HT-29 (cell line): ENCODE data around the gene EDN1. TPM values are rescaled to one million over a fixed set of nuclear protein-coding genes. Genes with fewer than 3 reads are reported as not detected.

Experiments
- DNase-seq: peaks from one replicate; pipeline ENCODE4 v3.0.0-alpha.2; 2015; ENCODE audit warnings: low spot score
- total RNA-seq: library from RNA; depleted of rRNA; stranded (reverse); fragments of >200 nt; shearing (Covaris generic); gene quantifications from 2 replicates; pipeline ENCODE4 v1.2.3, GENCODE V29; 2014; rRNA removed

EDN1 gene
- total RNA-seq = 37.0 and 43.2 TPM in 2 replicates

DNA sequence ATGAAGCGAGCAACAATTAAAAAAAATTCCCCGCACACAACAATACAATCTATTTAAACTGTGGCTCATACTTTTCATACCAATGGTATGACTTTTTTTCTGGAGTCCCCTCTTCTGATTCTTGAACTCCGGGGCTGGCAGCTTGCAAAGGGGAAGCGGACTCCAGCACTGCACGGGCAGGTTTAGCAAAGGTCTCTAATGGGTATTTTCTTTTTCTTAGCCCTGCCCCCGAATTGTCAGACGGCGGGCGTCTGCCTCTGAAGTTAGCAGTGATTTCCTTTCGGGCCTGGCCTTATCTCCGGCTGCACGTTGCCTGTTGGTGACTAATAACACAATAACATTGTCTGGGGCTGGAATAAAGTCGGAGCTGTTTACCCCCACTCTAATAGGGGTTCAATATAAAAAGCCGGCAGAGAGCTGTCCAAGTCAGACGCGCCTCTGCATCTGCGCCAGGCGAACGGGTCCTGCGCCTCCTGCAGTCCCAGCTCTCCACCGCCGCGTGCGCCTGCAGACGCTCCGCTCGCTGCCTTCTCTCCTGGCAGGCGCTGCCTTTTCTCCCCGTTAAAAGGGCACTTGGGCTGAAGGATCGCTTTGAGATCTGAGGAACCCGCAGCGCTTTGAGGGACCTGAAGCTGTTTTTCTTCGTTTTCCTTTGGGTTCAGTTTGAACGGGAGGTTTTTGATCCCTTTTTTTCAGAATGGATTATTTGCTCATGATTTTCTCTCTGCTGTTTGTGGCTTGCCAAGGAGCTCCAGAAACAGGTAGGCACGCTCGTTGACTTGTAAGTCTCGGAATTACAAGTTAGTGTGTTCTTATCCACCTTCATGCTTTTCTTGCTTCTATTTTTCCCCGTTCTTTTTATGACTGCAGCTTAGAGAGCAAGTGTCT, at the start of gene EDN1:
EDN1 (plus strand) TSS at position 429 of the 888 bp plus-strand sequence; CDS start at position 698, 269 bp downstream.
- DNase-seq = peak; percentile 95

DNA sequence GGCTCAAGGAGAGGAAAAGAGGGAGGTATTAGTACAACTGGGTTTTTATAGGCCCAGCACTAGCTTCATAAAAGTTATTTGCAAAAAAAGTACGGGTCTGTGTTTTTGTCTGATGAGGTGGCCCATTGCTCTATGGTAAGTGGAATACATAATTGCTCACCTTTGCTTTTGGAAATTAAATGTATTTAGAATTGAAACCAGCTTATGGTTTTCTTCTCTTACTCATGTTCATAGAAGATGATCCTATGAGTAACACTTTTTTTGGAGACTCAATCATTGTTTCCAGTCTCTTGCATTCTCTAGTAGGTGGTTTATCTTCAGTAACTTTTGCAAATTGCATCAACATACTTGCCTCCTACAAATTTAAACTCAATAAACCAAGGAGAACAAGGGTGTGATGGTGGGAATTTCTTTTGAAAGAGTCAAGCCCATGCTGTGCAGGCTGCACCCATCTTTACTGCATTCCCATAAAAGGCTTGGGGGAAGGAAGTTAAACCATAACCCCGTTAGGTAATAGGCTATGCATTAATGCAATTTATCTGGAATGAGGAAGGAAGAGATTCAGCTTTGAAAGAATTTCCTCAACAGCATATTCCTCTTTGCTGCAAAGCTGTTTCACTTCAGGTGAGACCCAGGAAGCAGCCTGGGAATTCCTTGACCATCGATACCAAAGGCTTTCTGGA, 48.5 kb upstream of the EDN1 start:
- peak; percentile 52 for DNase-seq

DNA sequence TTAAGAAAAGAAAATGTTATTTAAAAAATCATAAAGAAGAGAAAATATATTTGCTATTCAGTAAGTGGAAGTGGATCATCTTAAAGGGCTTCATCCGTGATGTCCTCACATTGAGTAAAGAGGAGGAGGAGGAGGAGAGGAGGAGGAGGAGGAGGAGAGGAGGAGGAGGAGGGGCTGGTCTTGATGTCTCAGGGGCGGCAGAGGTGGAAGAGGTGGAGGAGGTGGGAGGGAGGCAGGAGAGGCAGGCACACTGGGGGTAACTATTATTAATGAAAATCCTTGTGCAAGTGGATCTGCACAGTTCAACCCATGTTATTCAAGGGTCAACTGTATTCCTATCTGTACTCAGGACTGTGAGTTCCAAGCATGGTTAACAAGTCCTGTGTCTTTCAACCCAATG, 47.0 kb upstream of the EDN1 start:
- DNase-seq = no peak

DNA sequence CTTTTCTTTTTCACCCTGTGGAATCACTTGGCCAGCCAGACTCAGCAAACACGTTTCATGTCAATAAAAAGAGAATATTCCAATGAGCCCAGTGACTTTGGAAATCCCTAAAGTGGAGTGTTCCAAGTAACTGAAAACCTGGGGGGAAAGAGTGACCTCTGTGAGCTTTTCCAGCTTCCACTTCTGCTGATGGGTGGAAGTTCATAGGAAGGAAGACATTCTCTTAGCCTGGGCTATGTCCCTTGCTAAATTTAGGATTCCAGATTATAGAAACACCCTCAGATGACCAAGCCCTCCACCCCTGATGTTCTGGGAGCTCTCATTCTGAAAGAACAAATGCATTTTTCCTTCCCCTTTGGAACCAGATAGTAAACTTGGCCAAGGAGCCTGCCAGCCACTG, 44.8 kb upstream of the EDN1 start:
- DNase-seq = no peak

DNA sequence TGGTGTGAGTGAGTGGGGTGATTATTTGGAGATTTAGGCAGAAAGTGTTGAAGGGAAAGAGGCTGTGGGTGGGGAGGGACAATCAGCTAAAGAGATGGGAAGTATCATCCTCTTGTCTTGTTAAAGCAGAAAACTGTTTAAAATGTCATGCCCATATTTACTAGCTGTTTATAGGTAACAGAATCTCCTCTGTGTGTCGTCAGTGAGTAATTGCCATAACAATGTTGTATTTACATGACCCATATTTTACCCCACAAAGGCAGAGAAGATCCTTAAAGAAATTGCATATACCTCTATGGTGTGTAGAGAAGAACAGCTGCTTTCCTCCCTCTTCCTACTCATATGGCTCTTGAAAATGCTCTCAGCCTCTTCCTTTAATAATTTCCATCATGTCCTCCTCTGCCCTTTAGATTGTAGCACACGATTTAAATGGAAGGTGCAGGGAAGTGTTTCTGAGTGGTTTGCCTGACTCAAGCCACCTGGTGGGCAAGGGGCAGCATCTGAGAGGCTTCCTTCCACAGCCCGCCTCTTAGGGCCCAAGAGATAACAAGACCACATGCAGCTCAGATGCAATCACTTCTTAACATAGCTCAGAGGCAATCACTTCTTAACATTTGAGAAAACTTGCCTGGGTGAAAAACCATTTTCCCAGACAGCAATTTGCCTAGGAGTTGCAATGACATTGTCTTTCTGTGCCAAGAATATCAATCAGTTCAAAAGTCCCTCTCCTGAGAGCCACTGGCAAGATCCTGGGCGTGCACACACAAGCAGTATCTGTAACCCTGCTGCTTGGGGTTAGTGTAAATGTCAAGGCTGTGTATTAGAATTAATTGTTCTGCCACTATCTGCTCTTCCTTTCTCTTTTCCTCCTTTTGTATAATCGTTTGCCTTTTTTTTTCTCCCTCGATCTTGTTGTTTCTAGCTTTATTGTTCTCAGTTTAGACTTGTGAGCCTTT, 44.1 kb upstream of the EDN1 start:
- no peak for DNase-seq

DNA sequence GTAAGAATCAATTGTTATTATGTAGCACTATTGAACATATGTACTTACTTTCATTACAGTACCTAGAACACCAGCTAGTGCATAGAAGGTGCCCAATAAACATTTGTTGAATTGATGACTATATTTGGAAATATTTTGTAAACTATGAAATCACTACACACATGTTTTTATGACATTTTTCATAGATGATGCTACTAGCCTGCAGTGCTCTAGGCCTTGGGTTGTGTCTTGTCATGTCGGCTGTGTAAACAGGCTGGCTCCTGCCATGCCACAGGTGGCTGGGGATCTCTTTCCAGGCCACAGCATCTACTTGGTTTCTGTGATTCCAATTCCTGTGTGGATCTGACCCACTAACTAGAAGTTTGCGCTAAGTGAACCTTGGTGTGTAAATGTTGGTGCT, 43.3 kb upstream of the EDN1 start:
- no peak for DNase-seq

DNA sequence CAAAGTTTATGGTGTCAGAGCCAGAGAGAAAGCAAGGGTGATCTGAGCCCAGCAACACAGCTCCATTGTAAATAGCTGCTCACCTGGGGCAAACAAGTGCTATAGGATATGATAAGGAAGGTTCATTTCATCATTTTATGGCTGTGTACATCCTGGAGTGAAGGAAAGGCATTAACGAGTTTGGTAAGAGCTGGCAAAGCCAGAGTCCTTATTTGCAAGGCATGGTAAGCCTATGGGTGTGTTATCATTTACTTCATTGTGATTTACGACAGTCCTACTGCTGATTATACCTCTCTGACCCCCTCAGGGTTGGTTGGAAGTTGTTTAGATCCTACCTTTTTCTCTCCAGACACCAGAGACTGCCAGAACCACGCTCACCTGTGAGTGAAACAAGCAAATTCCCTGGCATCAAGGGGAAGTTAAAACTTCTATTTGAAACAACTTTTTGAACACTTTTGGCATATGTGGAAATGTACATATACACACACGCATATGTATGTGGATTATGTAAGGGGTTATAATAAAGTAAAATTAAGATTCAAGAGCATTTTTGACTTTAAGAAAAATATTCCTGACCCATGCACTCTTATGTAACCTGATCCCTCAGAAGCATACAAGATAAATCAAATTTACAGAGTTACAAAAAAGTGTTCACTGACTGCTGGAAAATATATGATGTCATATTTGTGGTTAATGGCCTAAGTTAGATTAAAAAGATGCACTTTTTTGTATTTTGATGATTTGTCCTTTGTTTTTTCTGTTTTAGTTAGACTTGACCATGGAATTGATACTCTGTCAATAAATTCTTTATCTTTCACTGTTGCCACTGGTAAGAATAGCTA, 40.4 kb upstream of the EDN1 start:
- DNase-seq = no peak

DNA sequence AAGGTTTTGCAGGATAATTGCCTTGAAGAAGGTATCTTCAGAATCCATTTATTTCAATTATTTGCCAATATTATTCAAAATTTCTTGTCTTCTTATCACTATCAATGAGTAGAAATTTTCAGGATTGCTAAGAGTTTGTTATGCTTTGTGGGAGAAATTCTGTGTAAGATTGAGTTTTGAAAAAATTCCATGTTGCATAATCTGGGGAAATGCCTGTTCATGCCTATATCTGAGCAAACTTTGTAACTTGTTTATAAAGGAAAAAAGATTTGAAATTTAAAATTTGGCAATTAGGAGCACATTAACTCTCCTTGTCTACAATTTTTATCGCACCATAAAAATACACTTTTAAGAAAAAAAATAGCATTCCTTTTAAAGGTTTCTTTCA, 39.8 kb upstream of the EDN1 start:
- no peak for DNase-seq

DNA sequence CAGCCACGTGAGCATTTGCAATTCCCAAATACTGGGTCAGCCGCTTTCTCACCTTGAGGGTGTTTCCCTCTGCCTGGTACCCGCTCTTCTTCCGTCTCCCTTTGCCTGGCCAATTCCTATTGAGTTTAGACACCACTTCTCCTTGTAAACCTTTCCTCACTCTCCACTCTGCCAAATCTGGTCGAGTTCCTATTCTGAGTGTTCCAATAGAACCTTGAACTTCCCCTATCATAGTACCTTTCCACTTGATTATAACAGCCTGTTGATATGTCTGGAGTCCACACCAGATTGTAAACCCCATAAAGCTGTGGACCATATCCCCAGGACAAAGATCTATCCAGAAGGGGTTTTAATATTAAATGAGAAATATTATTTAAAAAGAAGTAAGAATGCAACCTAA, 36.0 kb upstream of the EDN1 start:
- DNase-seq = no peak

DNA sequence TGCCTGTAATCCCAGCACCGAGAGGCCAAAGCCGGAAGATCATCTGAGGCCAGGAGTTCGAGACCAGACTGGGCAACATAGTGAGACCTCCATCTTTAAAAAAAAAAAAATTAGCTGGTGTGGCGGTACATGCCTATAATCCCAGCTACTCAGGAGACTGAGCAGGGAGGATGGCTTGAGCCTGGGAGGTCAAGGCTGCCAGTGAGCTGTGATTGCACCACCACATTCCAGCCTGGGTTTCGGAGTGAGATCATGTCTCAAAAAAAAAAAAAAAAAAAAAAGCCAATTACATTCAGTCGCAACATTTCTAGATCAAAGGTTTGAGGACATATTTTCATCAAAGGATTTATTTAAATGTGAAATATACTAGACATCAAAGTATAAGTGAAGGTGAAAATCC, 32.0 kb upstream of the EDN1 start:
- no peak for DNase-seq

DNA sequence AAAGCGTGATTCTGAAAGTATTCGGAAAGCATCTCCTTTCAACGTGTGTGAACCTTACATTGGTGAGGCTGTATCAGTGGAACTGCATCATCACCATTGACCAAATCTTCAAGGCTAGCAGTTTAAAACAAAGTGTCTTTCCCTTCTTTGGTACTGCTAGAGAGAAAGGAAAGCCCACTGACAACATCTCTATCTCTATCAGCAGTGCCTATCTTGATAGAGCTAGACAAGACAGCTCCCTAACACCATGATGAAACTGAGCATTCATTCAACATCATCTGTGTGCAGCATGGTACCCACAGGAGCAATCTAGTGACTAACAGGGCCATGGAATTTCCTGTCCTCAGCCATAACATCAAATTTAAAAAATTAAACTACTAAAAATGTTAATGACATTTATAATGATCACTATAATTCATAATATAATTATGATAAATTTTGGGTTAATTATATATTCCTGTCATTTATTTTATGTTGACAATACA, 31.5 kb upstream of the EDN1 start:
- no peak for DNase-seq

DNA sequence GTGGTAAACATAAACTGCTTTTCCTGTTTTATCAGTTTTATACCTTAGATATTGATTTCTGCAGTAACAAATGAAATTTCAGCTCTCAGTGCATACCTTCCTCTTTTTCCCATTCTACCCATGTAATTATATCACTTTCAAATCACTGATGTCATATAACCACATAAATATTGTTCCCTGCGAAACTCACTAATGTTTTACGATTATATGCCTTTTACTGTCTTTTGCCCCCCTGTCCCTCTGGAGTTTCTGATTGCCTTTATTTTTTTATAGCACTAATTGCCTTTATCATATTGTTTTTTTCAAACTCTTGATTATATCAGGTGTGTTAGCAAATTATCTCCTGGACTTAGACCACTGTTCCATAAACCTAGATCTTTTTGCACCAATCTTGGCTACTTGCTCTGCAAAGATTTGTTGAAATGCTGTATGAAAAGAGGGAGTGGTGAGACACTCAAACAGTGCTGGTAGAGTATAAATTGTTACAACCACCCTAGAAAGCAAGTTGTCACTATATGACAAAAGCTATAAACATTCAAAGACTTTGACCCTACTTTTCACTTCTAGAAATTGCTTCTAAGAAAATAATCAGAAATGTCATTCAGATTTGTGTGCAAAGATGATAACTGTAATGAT, 29.6 kb upstream of the EDN1 start:
- DNase-seq = no peak

DNA sequence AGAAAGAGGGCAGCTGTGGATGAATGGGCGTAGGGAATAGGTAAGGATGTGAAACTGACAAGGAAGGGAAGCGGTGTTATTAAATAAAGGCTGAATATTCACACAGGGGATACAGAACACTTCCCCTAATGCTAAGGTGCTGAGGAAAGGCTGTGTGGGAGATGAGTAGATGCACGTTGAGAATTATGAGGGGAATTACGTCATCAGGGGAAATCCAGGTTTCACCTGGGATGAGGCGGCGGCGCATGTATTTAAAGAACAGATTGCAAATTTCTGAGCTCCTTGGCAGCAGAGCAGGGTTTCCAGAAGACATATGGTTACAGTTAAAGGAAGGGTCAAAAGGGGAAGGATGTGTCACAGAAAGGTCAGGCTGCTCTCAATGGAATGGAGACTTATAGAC, 28.7 kb upstream of the EDN1 start:
- DNase-seq = no peak

DNA sequence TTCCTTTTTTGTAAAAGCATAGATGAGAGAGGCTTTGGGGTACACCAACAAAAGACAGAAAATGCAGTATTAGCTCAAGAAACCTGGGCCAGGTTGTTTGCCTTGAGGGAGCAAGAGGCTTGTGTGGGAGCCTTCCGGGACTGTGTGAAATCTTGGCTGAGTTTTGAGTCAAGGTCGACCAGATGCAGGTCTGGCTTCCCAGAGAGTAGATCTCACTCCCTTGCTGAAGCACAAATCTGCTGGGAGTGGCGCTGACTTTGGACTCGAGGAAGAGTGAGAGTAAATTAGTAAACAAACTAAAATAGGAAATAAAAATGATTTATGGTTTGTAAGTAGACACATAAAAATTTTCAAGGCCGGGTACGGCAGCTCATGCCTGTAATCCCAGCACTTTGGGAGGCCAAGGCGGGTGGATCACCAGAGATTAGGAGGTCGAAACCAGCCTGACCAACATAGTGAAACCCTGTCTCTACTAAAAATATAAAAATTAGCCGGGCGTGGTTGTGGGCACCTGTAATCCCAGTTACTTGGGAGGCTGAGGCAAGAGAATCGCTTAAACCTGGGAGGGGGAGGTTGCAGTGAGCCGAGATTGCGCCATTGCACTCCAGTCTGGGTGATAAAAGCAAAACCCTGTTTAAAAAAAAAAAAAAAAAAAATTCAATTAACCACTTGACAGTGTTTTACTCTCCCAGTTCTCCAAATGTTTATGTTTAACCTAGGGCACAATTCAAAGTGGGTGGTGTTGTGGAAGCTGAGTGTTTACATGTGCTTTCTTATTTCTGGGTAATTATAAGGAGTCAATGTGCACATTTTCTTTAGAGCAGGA, 27.7 kb upstream of the EDN1 start:
- peak; percentile 22 for DNase-seq

DNA sequence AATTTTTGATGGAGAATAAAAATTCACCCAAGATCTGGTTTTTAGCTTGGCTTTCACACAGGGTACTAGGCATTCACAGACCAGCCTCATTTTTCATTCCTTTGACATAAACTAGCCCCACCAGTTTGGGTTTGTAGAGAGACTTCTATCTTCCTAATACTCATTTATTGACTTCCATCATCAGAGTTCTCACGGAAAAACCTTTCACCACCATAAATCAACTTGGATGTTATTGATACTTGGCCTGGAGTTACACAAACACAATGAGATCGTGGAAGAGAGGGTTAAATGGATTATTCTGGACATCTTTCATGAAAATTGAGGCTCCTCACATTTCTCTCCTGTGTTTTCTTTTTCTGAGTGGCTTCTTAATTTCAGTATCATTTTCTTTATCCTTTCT, 26.8 kb upstream of the EDN1 start:
- no peak for DNase-seq

DNA sequence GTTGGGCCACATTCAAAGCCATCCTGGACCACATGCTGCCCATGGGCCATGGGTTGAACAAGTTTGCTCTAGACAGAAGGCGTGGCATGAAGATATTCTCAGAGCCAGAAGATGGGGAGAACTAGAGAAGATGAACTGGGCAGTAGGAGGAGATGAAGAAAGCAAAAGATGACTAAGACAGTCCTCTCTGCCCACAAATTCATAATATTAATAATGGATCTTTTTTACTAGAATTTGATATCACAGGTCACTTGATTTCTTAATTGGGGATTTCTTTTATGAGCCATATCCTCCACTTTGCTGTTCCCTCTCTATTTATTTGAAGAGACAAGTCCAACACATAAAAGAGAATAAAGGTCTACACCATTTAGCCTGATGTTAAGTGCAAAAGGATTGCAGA, 25.5 kb upstream of the EDN1 start:
- DNase-seq = no peak

DNA sequence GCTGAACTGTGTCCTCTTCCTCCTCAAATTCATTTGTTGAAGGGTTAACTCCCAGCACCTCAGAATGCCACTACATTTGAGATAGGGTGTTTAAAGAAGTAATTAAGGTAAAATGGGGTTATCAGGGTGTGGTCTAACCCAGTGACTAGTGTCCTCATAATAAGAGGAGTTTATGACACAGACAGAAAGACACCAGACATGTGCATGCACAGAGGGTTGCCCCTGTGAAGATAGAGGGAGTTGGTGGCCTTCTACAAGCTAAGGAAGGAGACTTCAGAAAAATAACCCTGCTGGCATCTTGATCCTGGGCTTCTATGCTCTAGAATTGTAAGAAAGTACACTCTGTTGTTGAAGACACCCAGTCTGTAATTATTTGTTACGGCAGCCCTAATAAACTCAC, 24.9 kb upstream of the EDN1 start:
- no peak for DNase-seq

DNA sequence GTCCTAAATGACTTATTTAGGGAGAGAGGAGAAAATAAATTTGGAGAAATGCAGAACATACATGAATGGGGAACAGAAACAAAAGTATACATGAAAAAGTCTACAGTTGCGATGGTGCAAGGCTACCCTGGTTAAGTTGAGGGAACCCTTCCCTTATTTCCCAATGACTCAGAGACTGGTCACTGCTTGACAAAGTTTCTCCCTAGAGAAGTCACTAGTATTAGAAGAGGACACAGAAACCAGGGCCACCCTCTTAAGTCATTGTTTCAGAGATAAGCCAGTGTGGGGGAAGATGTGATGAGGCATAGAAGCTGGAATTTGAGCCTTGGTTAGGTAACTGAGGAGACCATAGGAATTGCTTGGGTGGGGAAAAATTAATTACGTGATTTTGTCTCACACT, 24.4 kb upstream of the EDN1 start:
- no peak for DNase-seq

DNA sequence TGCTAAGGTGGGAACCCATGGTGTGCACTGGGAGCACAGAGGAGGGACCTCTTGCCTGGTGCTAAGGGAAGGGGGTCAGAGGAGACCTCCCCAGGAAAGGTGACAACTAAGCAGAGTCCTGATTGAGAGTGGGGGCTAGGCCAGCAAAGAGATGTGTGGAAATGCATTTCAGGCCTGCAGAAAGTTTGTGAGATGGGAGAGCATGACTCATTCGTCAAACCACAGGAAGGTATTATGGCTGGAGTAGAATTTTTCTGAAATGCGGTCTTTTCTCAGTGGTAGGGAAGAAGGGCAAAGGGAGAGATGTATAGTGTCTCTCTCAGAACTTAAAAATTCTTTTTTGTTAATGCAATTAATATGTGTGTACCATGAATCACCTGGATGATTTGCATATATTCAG, 23.6 kb upstream of the EDN1 start:
- DNase-seq = no peak
